HCT116 (cell line): ENCODE results near the gene MIR17HG. TPM values are rescaled to one million over a fixed set of nuclear protein-coding genes. Genes with fewer than 3 reads are reported as not detected.
A peak's percentile ranks its signal among the peaks of the same experiment; 100 is the strongest.

Experiments
- ATAC-seq: fragments of 200-7000 bp; cut with Tn5 transposase; 2 replicates; pipeline ENCODE4 v1.9.1; 2020; ENCODE audit warnings: mild to moderate bottlenecking, moderate library complexity
- BruUV-seq: library from RNA; stranded (reverse); fragments of 400-500 nt; replicated peaks from 2 replicates; lab custom pipeline; 2021; lab: Mats Ljungman, UMichigan
- CTCF ChIA-PET: fragments of 300-600 bp; sonication (Branson Sonifier 250); formaldehyde crosslinking; loops from one replicate; lab custom pipeline; 2021; ENCODE audit warnings: antibody characterized with exemption; lab: Charles Lee
- POLR2A ChIA-PET: fragments of 300-600, 350-600 bp; sonication (Branson Sonifier 250); formaldehyde crosslinking; loops from one replicate; lab custom pipeline; 2021; ENCODE audit warnings: antibody characterized with exemption; lab: Charles Lee
- RAD21 ChIA-PET, 2 experiments: fragments of 300-600 bp; sonication (Branson Sonifier 250); formaldehyde crosslinking; loops; one replicate each; lab custom pipeline; 2023; ENCODE audit warnings: low total read pairs in 2 of 2; ENCODE audit not compliant: uncharacterized antibody in 2 of 2, unreplicated experiment in 2 of 2, low non-redundant PET in 1 of 2; lab: Charles Lee
- DNase-seq: peaks from one replicate; pipeline ENCODE4 v3.0.0-alpha.2; 2010; ENCODE audit warnings: low read depth, low spot score
- H2AFZ ChIP-seq: fragments of 200-600 bp; shearing (Covaris generic), sonication (generic); 2 replicates; pipeline ENCODE4 v1.6.1; 2017; ENCODE audit warnings: low read depth, mixed run types, mixed read lengths, antibody characterized with exemption, low read length; ENCODE audit not compliant: poor library complexity, severe bottlenecking
- H3K27ac ChIP-seq: 2 replicates; pipeline ENCODE4 v1.5.1; 2012; ENCODE audit warnings: low read depth, low read length
- H3K27me3 ChIP-seq: fragments of 200-600 bp; sonication (generic); 2 replicates; pipeline ENCODE4 v1.6.1; 2016; ENCODE audit warnings: mixed run types, low read length, mixed read lengths; ENCODE audit not compliant: insufficient read depth
- H3K36me3 ChIP-seq, 2 experiments: fragments of 200-500 bp in 1 of 2; fragments of 200-600 bp in 1 of 2; sonication (Bioruptor generic) in 1 of 2; sonication (generic) in 1 of 2; 2 replicates each; pipeline versions ENCODE4 v1.5.1 to v1.6.1; 2014 to 2016; ENCODE audit warnings: low read length in 2 of 2, inconsistent platforms in 1 of 2, mixed read lengths in 1 of 2, mixed run types in 1 of 2; ENCODE audit not compliant: insufficient read depth in 2 of 2, control insufficient read depth in 1 of 2
- H3K4me1 ChIP-seq, 2 experiments: fragments of 200-600 bp in 1 of 2; sonication (generic) in 1 of 2; 2 replicates each; pipeline versions ENCODE4 v1.5.1 to v1.6.1; 2012 to 2017; ENCODE audit warnings: low read length in 2 of 2, inconsistent platforms in 1 of 2, mild to moderate bottlenecking in 1 of 2, mixed read lengths in 1 of 2, mixed run types in 1 of 2, moderate library complexity in 1 of 2; ENCODE audit not compliant: insufficient read depth in 2 of 2, control insufficient read depth in 1 of 2
- H3K4me2 ChIP-seq: fragments of 200-600 bp; sonication (generic); 2 replicates; pipeline ENCODE4 v1.6.1; 2017; ENCODE audit warnings: mixed run types, low read length, mixed read lengths
- H3K4me3 ChIP-seq, 2 experiments: fragments of 200-600 bp in 1 of 2; sonication (generic) in 1 of 2; replicated peaks in 1 of 2; 2 replicates each; pipeline ENCODE4 v1.5.1; 2011 to 2016; ENCODE audit warnings: low read length in 2 of 2, control low read depth in 1 of 2, low read depth in 1 of 2, mild to moderate bottlenecking in 1 of 2, mixed read lengths in 1 of 2, mixed run types in 1 of 2
- H3K79me2 ChIP-seq: fragments of 200-600 bp; sonication (generic); 2 replicates; pipeline ENCODE4 v1.6.1; 2017; ENCODE audit warnings: mild to moderate bottlenecking, mixed run types, low read length, moderate library complexity, mixed read lengths; ENCODE audit not compliant: insufficient read depth
- H3K9ac ChIP-seq: fragments of 200-600 bp; sonication (generic); 2 replicates; pipeline ENCODE4 v1.6.1; 2016; ENCODE audit warnings: low read length, mixed read lengths
- H3K9me2 ChIP-seq: fragments of 200-600 bp; sonication (generic), shearing (Covaris generic); 2 replicates; pipeline ENCODE4 v1.6.1; 2017; ENCODE audit warnings: mixed run types, mild to moderate bottlenecking, moderate library complexity; ENCODE audit not compliant: insufficient read depth
- H3K9me3 ChIP-seq, 2 experiments: fragments of 200-500 bp in 1 of 2; fragments of 200-600 bp in 1 of 2; sonication (Bioruptor generic) in 1 of 2; sonication (generic) in 1 of 2; 2 replicates each; pipeline ENCODE4 v1.6.1; 2014 to 2017; ENCODE audit warnings: low read length in 2 of 2, mixed read lengths in 2 of 2, inconsistent platforms in 1 of 2, low read depth in 1 of 2, mild to moderate bottlenecking in 1 of 2, mixed run types in 1 of 2, moderate library complexity in 1 of 2; ENCODE audit not compliant: control insufficient read depth in 1 of 2, insufficient read depth in 1 of 2
- H4K20me1 ChIP-seq: fragments of 200-600 bp; sonication (generic), shearing (Covaris generic); 2 replicates; pipeline ENCODE4 v1.6.1; 2017; ENCODE audit warnings: mixed run types, mild to moderate bottlenecking, moderate library complexity; ENCODE audit not compliant: insufficient read depth
- CEBPB ChIP-seq: IDR thresholded peaks from 2 replicates; pipeline ENCODE4 v1.6.1; 2012; ENCODE audit warnings: low read depth
- ELF1 ChIP-seq: IDR thresholded peaks from 2 replicates; pipeline ENCODE4 v1.6.1; 2012; ENCODE audit warnings: low read depth, borderline replicate concordance
- EZH2 ChIP-seq: fragments of 200-600 bp; sonication (generic); IDR thresholded peaks from 2 replicates; pipeline ENCODE4 v1.6.1; 2017; ENCODE audit warnings: antibody characterized with exemption, mixed run types
- JUND ChIP-seq: IDR thresholded peaks from 2 replicates; pipeline ENCODE4 v1.6.1; 2012
- POLR2A ChIP-seq: IDR thresholded peaks from 2 replicates; pipeline ENCODE4 v1.7.0; 2011; ENCODE audit warnings: borderline replicate concordance; ENCODE audit not compliant: insufficient read depth, insufficient read length; ENCODE audit errors: extremely low read depth
- POLR2AphosphoS5 ChIP-seq: IDR thresholded peaks from 2 replicates; pipeline ENCODE4 v1.6.1; 2011; ENCODE audit warnings: mild to moderate bottlenecking, low read depth, low read length, moderate library complexity
- SRF ChIP-seq: IDR thresholded peaks from 2 replicates; pipeline ENCODE4 v1.6.1; 2012; ENCODE audit warnings: low read depth
- TCF7L2 ChIP-seq: IDR thresholded peaks from 2 replicates; pipeline ENCODE4 v1.7.0; 2011; ENCODE audit warnings: borderline replicate concordance, inconsistent platforms; ENCODE audit not compliant: insufficient read depth, insufficient read length; ENCODE audit errors: extremely low read depth
- YY1 ChIP-seq: IDR thresholded peaks from 2 replicates; pipeline ENCODE4 v1.6.1; 2011; ENCODE audit warnings: low read length, low read depth, moderate library complexity, mild to moderate bottlenecking; ENCODE audit not compliant: insufficient replicate concordance; ENCODE audit errors: extremely low read depth
- ZFX ChIP-seq: fragments of 450-650 bp; IDR thresholded peaks from 2 replicates; pipeline ENCODE4 v1.6.1; 2017
- intact Hi-C: fragments of 100-400 bp; cut with micrococcal nuclease; formaldehyde crosslinking; loops from 2 replicates; pipeline ENCODE4 v1.10.0; 2022
- total RNA-seq: library from RNA; stranded (reverse); gene quantifications from one replicate; pipeline ENCODE4 v1.2.1, GENCODE V29; 2021; ENCODE audit not compliant: unreplicated experiment
- TF ChIP-seq, protein P1 (sequence below): IDR thresholded peaks from 2 replicates; pipeline ENCODE4 v1.6.1; 2012; ENCODE audit warnings: low read depth
- TF ChIP-seq, protein P2 (sequence below), 3 experiments: fragments of 200-600 bp in 1 of 3; sonication (generic) in 1 of 3; IDR thresholded peaks in 2 of 3; conservative IDR thresholded peaks in 1 of 3; 2 replicates each; pipeline ENCODE4 v1.5.1; 2012 to 2017; ENCODE audit warnings: low read depth in 2 of 3, low read length in 2 of 3, antibody characterized with exemption in 1 of 3, borderline replicate concordance in 1 of 3, control low read depth in 1 of 3, mild to moderate bottlenecking in 1 of 3, mixed read lengths in 1 of 3, mixed run types in 1 of 3, moderate library complexity in 1 of 3; ENCODE audit not compliant: insufficient read depth in 1 of 3
- TF ChIP-seq, protein P3 (sequence below): IDR thresholded peaks from 2 replicates; pipeline ENCODE4 v1.6.1; 2012
- TF ChIP-seq, protein P4 (sequence below): IDR thresholded peaks from 2 replicates; pipeline ENCODE4 v1.6.1; 2011; ENCODE audit warnings: mild to moderate bottlenecking, low read length, moderate library complexity; ENCODE audit not compliant: insufficient replicate concordance; ENCODE audit errors: extremely low read depth

Gene MIR17HG
- total RNA-seq, 1 experiment from 2014 or later: 10.3 TPM

- H3K4me2 ChIP-seq: no peak overlapping the region
- peak; percentile 12; the same call in 1 of the 2 replicates for ATAC-seq
- no peaks in the 10 kb centered on the region for H3K9me2 ChIP-seq
- intact Hi-C loops: no loop called here
- CTCF ChIA-PET: no interaction called here
- peaks cover 18 to 20% of the 10 kb centered on the region in 2 experiments for H3K36me3 ChIP-seq
- peaks cover 26% of the 10 kb centered on the region; the same call in 1 of the 2 replicates for H4K20me1 ChIP-seq
- H3K9ac ChIP-seq: no peak overlapping the region
- RAD21 ChIA-PET: no interaction called here
- no peaks in the 10 kb centered on the region for H3K9me3 ChIP-seq
- H3K4me3 ChIP-seq: no peak overlapping the region
- POLR2A ChIA-PET: no interaction called here
- no peak overlapping the region for H3K27ac ChIP-seq
- H2AFZ ChIP-seq: no peak overlapping the region
- no peak for DNase-seq
- H3K27me3 ChIP-seq: no peaks in the 10 kb centered on the region
- TF ChIP-seq, protein P1, sequence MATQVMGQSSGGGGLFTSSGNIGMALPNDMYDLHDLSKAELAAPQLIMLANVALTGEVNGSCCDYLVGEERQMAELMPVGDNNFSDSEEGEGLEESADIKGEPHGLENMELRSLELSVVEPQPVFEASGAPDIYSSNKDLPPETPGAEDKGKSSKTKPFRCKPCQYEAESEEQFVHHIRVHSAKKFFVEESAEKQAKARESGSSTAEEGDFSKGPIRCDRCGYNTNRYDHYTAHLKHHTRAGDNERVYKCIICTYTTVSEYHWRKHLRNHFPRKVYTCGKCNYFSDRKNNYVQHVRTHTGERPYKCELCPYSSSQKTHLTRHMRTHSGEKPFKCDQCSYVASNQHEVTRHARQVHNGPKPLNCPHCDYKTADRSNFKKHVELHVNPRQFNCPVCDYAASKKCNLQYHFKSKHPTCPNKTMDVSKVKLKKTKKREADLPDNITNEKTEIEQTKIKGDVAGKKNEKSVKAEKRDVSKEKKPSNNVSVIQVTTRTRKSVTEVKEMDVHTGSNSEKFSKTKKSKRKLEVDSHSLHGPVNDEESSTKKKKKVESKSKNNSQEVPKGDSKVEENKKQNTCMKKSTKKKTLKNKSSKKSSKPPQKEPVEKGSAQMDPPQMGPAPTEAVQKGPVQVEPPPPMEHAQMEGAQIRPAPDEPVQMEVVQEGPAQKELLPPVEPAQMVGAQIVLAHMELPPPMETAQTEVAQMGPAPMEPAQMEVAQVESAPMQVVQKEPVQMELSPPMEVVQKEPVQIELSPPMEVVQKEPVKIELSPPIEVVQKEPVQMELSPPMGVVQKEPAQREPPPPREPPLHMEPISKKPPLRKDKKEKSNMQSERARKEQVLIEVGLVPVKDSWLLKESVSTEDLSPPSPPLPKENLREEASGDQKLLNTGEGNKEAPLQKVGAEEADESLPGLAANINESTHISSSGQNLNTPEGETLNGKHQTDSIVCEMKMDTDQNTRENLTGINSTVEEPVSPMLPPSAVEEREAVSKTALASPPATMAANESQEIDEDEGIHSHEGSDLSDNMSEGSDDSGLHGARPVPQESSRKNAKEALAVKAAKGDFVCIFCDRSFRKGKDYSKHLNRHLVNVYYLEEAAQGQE: no peak
- TF ChIP-seq TCF7L2 (no peak), ZFX (no peak), JUND (no peak), ELF1 (no peak), YY1 (no peak), POLR2AphosphoS5 (no peak; the same call in 1 of the 2 replicates), EZH2 (no peak), SRF (no peak), CEBPB (no peak), POLR2A (no peak)
- TF ChIP-seq, protein P2, sequence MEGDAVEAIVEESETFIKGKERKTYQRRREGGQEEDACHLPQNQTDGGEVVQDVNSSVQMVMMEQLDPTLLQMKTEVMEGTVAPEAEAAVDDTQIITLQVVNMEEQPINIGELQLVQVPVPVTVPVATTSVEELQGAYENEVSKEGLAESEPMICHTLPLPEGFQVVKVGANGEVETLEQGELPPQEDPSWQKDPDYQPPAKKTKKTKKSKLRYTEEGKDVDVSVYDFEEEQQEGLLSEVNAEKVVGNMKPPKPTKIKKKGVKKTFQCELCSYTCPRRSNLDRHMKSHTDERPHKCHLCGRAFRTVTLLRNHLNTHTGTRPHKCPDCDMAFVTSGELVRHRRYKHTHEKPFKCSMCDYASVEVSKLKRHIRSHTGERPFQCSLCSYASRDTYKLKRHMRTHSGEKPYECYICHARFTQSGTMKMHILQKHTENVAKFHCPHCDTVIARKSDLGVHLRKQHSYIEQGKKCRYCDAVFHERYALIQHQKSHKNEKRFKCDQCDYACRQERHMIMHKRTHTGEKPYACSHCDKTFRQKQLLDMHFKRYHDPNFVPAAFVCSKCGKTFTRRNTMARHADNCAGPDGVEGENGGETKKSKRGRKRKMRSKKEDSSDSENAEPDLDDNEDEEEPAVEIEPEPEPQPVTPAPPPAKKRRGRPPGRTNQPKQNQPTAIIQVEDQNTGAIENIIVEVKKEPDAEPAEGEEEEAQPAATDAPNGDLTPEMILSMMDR (IDR thresholded peaks at IDR 0.05 in 2 of 3, conservative IDR thresholded peaks at IDR 0.05 in 1 of 3; ENCODE audit: borderline replicate concordance in 1 of 3, insufficient read depth in 1 of 3, low read depth in 2 of 3, low read length in 2 of 3): no peak
- TF ChIP-seq, protein P3, sequence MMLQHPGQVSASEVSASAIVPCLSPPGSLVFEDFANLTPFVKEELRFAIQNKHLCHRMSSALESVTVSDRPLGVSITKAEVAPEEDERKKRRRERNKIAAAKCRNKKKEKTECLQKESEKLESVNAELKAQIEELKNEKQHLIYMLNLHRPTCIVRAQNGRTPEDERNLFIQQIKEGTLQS: no peak
- TF ChIP-seq, protein P4, sequence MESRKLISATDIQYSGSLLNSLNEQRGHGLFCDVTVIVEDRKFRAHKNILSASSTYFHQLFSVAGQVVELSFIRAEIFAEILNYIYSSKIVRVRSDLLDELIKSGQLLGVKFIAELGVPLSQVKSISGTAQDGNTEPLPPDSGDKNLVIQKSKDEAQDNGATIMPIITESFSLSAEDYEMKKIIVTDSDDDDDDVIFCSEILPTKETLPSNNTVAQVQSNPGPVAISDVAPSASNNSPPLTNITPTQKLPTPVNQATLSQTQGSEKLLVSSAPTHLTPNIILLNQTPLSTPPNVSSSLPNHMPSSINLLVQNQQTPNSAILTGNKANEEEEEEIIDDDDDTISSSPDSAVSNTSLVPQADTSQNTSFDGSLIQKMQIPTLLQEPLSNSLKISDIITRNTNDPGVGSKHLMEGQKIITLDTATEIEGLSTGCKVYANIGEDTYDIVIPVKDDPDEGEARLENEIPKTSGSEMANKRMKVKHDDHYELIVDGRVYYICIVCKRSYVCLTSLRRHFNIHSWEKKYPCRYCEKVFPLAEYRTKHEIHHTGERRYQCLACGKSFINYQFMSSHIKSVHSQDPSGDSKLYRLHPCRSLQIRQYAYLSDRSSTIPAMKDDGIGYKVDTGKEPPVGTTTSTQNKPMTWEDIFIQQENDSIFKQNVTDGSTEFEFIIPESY: no peak
- H3K79me2 ChIP-seq: 0 out of 2 replicates have a peak, but pooled peaks cover 3% of the 10 kb centered on the region
- BruUV-seq: no TSS peak
- H3K4me1 ChIP-seq: no peaks in the 10 kb centered on the region
Measured at GRCh38 chr13:91358387-91358782, 10.9 kb downstream of the MIR17HG start.
